K562 (cell line): ENCODE measurements around the gene TBX10. TPM values are rescaled to one million over a fixed set of nuclear protein-coding genes. Genes with fewer than 3 reads are reported as not detected.

Experiments used
- CXXC5 ChIP-seq: fragments of 250-450 bp; sonication (Bioruptor Pico); IDR thresholded peaks from 2 replicates; pipeline ENCODE4 v1.8.0; 2022; ENCODE audit warnings: inconsistent platforms, mild to moderate bottlenecking, moderate library complexity
- HEY1 ChIP-seq: fragments of 250-450 bp; sonication (Bioruptor Pico); IDR thresholded peaks from 2 replicates; pipeline ENCODE4 v1.5.0; 2020; ENCODE audit warnings: mild to moderate bottlenecking, moderate library complexity, borderline replicate concordance
- HNRNPK ChIP-seq: fragments of 200-400 bp; formaldehyde crosslinking; IDR thresholded peaks from one replicate; pipeline ENCODE4 v1.6.1; 2018; ENCODE audit warnings: mild to moderate bottlenecking, low read depth, low read length; ENCODE audit not compliant: poor library complexity, severe bottlenecking
- KLF16 ChIP-seq: IDR thresholded peaks from 2 replicates; pipeline ENCODE4 v1.6.1; 2016; ENCODE audit warnings: antibody characterized with exemption
- MBD2 ChIP-seq: sonication (generic); IDR thresholded peaks from 2 replicates; pipeline ENCODE4 v1.6.1; 2016; ENCODE audit warnings: low read depth, borderline replicate concordance
- MED1 ChIP-seq: sonication (generic); formaldehyde crosslinking; IDR thresholded peaks from 2 replicates; pipeline ENCODE4 v1.8.1; 2023; ENCODE audit warnings: missing genetic modification reagents, borderline replicate concordance
- NR3C1 ChIP-seq: sonication (generic); formaldehyde crosslinking; IDR thresholded peaks from 2 replicates; pipeline ENCODE4 v1.8.1; 2022; ENCODE audit warnings: missing genetic modification reagents
- ZNF282 ChIP-seq: sonication (generic); formaldehyde crosslinking; IDR thresholded peaks from 2 replicates; pipeline ENCODE4 v1.8.1; 2023; ENCODE audit warnings: missing genetic modification reagents
- ZNF41 ChIP-seq: fragments of 250-450 bp; sonication (Bioruptor Pico); conservative IDR thresholded peaks from 2 replicates; pipeline ENCODE4 v1.4.0; 2020; ENCODE audit warnings: mild to moderate bottlenecking
- ZNF436 ChIP-seq: fragments of 250-450, 450-650 bp; sonication (Bioruptor Pico); formaldehyde crosslinking; IDR thresholded peaks from 2 replicates; pipeline ENCODE4 v1.7.0; 2020; ENCODE audit warnings: mild to moderate bottlenecking
- polyA plus RNA-seq, 8 experiments: library from polyadenylated mRNA; depleted of rRNA in 4 of 8; stranded (reverse) in 5 of 8; unstranded in 3 of 8; fragments of >200 nt; fragmentation: Nextera tagmentation in 2 of 8; fragmentation: Illumina TruSeq in 1 of 8; extraction: Ambion mirVana in 2 of 8; extraction: Trizol in 1 of 8; gene quantifications; 2 replicates each; pipeline versions ENCODE4 v1.2.1 to v1.2.3, GENCODE V29; 2011 to 2014; ENCODE audit warnings: inconsistent platforms in 1 of 8, missing spikeins in 1 of 8
- total RNA-seq, 7 experiments: library from RNA; depleted of rRNA in 6 of 7; stranded (reverse); fragments of >200 nt in 6 of 7; fragmentation: Illumina TruSeq in 2 of 7; extraction: Trizol in 2 of 7; gene quantifications; 2 replicates each; pipeline versions ENCODE4 v1.2.1 to v1.2.3, GENCODE V29; 2011 to 2021; ENCODE audit warnings: low replicate concordance in 1 of 7
- TF ChIP-seq, protein P1 (sequence below), 2 experiments: fragments of 450-650 bp; IDR thresholded peaks; 2 replicates each; pipeline ENCODE4 v1.6.1; 2016; ENCODE audit warnings: mild to moderate bottlenecking in 2 of 2, borderline replicate concordance in 1 of 2, low read depth in 1 of 2, moderate library complexity in 1 of 2
- TF ChIP-seq, protein P2 (sequence below): sonication (generic); formaldehyde crosslinking; IDR thresholded peaks from 2 replicates; pipeline ENCODE4 v1.8.1; 2023; ENCODE audit warnings: mild to moderate bottlenecking, missing genetic modification reagents, moderate library complexity
- TF ChIP-seq, protein P3 (sequence below): fragments of 250-450 bp; sonication (Bioruptor Pico); IDR thresholded peaks from 2 replicates; pipeline ENCODE4 v1.8.0; 2021; ENCODE audit warnings: moderate library complexity, mild to moderate bottlenecking, inconsistent platforms
- TF ChIP-seq, protein P4 (sequence below), 2 experiments: IDR thresholded peaks; 2 replicates each; pipeline ENCODE4 v1.6.1; 2012; ENCODE audit warnings: improper control_type of control experiment in 2 of 2, low read depth in 2 of 2, low read length in 2 of 2, borderline replicate concordance in 1 of 2

Gene TBX10
- total and polyA plus RNA-seq, 9 of the 15 experiments (the other 6 are each of a cell fraction or from before 2014, with no cell fraction given): not detected

DNA sequence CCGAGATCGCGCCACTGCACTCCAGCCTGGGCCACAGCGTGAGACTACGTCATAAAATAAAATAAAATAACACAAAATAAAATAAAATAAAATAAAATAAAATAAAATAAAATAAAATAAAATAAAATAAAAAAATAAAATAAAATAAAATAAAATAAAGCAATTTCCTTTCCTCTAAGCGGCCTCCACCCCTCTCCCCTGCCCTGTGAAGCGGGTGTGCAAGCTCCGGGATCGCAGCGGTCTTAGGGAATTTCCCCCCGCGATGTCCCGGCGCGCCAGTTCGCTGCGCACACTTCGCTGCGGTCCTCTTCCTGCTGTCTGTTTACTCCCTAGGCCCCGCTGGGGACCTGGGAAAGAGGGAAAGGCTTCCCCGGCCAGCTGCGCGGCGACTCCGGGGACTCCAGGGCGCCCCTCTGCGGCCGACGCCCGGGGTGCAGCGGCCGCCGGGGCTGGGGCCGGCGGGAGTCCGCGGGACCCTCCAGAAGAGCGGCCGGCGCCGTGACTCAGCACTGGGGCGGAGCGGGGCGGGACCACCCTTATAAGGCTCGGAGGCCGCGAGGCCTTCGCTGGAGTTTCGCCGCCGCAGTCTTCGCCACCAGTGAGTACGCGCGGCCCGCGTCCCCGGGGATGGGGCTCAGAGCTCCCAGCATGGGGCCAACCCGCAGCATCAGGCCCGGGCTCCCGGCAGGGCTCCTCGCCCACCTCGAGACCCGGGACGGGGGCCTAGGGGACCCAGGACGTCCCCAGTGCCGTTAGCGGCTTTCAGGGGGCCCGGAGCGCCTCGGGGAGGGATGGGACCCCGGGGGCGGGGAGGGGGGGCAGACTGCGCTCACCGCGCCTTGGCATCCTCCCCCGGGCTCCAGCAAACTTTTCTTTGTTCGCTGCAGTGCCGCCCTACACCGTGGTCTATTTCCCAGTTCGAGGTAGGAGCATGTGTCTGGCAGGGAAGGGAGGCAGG, 56.0 kb downstream of the TBX10 start, which contains the start of gene GSTP1 (continued):
- TF ChIP-seq, protein P1, sequence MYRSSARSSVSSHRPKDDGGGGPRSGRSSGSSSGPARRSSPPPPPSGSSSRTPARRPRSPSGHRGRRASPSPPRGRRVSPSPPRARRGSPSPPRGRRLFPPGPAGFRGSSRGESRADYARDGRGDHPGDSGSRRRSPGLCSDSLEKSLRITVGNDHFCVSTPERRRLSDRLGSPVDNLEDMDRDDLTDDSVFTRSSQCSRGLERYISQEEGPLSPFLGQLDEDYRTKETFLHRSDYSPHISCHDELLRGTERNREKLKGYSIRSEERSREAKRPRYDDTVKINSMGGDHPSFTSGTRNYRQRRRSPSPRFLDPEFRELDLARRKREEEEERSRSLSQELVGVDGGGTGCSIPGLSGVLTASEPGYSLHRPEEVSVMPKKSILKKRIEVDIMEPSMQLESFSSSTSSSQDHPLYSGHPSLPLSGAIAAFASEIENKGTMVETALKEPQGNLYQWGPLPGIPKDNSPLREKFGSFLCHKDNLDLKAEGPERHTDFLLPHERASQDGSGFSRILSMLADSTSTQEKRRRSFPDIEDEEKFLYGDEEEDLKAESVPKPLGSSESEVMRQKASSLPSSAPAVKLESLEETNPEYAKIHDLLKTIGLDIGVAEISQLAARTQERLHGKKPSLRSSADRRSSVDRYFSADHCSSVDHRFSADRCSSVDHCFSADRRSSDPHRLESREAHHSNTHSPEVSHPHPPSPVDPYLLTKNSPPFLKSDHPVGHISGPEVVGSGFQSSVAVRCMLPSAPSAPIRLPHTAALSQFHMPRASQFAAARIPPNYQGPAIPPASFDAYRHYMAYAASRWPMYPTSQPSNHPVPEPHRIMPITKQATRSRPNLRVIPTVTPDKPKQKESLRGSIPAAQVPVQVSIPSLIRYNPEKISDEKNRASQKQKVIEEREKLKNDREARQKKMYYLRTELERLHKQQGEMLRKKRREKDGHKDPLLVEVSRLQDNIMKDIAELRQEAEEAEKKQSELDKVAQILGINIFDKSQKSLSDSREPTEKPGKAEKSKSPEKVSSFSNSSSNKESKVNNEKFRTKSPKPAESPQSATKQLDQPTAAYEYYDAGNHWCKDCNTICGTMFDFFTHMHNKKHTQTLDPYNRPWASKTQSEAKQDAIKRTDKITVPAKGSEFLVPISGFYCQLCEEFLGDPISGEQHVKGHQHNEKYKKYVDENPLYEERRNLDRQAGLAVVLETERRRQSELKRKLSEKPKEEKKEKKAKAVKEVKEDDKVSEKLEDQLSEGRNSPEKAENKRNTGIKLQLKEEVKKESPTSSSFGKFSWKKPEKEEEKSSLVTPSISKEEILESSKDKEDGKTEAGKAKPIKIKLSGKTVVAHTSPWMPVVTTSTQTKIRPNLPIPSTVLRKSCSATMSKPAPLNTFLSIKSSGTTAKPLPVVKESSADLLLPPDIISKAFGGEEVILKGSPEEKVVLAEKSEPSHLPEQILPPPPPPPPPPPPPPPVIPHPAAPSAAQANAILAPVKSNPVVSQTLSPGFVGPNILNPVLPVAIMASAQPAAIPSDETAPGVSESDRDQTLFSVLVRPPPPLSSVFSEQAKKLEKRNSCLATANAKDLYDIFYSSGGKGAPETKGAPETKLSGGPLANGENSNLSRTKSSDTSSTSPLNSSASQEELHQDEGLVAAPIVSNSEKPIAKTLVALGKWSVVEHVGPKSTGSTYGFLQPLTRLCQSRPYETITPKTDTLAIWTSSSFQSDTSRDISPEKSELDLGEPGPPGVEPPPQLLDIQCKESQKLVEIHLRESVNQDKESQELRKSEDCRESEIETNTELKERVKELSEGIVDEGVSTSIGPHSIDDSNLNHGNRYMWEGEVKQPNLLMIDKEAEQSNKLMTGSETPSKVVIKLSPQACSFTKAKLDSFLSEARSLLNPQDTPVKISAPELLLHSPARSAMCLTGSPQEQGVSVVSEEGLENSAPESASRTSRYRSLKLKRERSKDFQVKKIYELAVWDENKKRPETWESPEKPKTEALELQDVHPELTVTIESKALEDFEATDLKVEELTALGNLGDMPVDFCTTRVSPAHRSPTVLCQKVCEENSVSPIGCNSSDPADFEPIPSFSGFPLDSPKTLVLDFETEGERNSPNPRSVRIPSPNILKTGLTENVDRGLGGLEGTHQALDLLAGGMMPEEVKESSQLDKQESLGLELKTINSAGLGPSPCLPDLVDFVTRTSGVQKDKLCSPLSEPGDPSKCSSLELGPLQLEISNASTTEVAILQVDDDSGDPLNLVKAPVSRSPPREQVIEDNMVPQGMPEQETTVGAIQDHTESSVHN (IDR thresholded peaks at IDR 0.05; ENCODE audit: borderline replicate concordance in 1 of 2, low read depth in 1 of 2): no peak
- peak; percentile 85 for TF ChIP-seq CXXC5 (CRISPR knock-in tag)
- TF ChIP-seq MED1 (CRISPR knock-in tag): no peak
- no peak for TF ChIP-seq ZNF41 (CRISPR knock-in tag)
- TF ChIP-seq, protein P2, sequence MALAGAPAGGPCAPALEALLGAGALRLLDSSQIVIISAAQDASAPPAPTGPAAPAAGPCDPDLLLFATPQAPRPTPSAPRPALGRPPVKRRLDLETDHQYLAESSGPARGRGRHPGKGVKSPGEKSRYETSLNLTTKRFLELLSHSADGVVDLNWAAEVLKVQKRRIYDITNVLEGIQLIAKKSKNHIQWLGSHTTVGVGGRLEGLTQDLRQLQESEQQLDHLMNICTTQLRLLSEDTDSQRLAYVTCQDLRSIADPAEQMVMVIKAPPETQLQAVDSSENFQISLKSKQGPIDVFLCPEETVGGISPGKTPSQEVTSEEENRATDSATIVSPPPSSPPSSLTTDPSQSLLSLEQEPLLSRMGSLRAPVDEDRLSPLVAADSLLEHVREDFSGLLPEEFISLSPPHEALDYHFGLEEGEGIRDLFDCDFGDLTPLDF: peak; percentile 66; the same call in 1 of the 2 replicates
- TF ChIP-seq, protein P3, sequence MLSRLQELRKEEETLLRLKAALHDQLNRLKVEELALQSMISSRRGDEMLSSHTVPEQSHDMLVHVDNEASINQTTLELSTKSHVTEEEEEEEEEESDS (CRISPR knock-in tag): no peak
- TF ChIP-seq, protein P4, sequence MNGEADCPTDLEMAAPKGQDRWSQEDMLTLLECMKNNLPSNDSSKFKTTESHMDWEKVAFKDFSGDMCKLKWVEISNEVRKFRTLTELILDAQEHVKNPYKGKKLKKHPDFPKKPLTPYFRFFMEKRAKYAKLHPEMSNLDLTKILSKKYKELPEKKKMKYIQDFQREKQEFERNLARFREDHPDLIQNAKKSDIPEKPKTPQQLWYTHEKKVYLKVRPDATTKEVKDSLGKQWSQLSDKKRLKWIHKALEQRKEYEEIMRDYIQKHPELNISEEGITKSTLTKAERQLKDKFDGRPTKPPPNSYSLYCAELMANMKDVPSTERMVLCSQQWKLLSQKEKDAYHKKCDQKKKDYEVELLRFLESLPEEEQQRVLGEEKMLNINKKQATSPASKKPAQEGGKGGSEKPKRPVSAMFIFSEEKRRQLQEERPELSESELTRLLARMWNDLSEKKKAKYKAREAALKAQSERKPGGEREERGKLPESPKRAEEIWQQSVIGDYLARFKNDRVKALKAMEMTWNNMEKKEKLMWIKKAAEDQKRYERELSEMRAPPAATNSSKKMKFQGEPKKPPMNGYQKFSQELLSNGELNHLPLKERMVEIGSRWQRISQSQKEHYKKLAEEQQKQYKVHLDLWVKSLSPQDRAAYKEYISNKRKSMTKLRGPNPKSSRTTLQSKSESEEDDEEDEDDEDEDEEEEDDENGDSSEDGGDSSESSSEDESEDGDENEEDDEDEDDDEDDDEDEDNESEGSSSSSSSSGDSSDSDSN (IDR thresholded peaks at IDR 0.05; ENCODE audit: borderline replicate concordance in 1 of 2, low read depth in 2 of 2, low read length in 2 of 2): peak in 1 of 2 experiments; percentile 68; a peak in 1 of 4 replicates
- TF ChIP-seq NR3C1 (CRISPR knock-in tag): no peak
- peak; percentile 78; the same call in 1 of the 2 replicates for TF ChIP-seq MBD2
- no peak for TF ChIP-seq HNRNPK
- TF ChIP-seq HEY1 (CRISPR knock-in tag): no peak
- TF ChIP-seq ZNF282 (CRISPR knock-in tag): 0 out of 2 replicates have a peak, but pooled peaks have one; percentile 37
- 0 out of 2 replicates have a peak, but pooled peaks have one; percentile 21 for TF ChIP-seq KLF16
- TF ChIP-seq ZNF436 (CRISPR knock-in tag): no peak
